ENCODE data around the gene ISG15.
"Not testable (repeated sequence)": the region's sequence is repeated elsewhere in the genome, so short reads cannot be mapped to it uniquely, and the experiment has no call there.

The ISG15 gene

DNA sequence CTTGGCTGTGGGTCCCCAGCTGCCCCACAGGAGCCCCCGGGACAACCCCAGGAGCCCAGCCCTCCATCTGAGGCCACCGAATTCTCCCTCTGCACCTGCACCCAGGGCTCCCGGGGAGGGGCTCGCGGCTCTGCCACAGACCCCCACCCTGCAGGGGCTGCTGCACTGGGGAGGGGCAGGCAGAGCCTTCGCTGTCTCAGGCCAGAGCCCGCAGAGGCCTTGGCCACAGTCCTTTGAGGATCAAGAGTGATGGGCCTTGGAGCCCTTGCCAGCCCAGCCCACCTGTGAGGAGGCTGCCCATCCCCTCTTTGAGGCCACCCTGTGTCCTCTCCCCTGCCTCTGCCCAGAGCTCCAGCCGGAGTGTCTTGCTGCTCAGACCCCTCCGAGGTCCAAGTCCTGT is 37.9 kb upstream of the ISG15 start:
- in situ Hi-C loops (cut with MboI; ENCODE audit: low sequenced_read_pairs), result no loop called here

DNA sequence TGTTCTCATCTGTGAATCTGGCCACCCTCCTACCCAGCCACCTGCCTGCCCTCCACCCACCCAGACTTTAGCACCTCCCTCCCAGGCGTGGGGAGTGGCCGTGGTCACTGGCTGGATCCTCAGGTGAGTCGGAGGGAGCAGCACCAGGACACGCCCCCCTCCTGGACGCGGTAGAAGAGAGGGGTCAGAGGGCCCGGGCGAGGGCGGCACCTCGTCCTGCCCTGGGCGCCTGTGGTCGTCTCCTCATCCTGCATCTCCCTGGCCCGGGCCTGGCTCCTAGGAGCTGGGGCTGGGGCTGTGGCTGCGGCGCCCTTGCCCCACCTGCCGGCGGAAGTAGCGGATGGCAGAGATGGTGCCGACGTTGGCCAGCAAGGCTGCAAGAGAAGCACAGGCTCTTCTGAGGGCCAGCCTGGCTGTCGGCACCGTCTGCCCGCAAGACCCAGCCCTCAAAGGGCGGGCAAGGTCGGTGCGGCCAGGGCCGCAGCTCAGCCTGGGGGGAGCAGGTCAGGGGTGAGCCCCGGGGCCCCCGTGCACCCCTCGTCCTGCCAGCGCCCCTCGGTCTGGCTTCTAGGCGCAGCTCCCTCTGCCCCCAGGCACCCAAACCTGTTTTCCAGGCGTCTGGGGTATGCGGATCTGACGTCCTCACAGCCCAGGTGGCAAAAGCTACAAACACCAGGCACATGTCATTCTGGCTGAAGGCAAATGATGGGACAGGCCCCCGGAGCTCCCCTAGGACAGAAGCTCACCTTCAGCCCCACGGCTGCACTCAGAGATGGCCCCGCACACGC is 37.2 kb upstream of the ISG15 start:
- in situ Hi-C loops (cut with MboI; ENCODE audit: low sequenced_read_pairs), result no loop called here

DNA sequence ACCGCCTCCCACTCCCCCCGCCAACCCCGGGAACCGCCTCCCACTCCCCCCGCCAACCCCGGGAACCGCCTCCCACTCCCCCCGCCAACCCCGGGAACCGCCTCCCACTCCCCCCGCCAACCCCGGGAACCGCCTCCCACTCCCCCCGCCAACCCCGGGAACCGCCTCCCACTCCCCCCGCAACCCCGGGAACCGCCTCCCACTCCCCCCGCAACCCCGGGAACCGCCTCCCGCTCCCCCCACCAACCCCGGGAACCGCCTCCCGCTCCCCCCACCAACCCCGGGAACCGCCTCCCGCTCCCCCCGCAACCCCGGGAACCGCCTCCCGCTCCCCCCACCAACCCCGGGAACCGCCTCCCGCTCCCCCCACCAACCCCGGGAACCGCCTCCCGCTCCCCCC is 36.5 kb upstream of the ISG15 start:
- in situ Hi-C loops (cut with MboI; ENCODE audit: low sequenced_read_pairs), result not testable (repeated sequence)

DNA sequence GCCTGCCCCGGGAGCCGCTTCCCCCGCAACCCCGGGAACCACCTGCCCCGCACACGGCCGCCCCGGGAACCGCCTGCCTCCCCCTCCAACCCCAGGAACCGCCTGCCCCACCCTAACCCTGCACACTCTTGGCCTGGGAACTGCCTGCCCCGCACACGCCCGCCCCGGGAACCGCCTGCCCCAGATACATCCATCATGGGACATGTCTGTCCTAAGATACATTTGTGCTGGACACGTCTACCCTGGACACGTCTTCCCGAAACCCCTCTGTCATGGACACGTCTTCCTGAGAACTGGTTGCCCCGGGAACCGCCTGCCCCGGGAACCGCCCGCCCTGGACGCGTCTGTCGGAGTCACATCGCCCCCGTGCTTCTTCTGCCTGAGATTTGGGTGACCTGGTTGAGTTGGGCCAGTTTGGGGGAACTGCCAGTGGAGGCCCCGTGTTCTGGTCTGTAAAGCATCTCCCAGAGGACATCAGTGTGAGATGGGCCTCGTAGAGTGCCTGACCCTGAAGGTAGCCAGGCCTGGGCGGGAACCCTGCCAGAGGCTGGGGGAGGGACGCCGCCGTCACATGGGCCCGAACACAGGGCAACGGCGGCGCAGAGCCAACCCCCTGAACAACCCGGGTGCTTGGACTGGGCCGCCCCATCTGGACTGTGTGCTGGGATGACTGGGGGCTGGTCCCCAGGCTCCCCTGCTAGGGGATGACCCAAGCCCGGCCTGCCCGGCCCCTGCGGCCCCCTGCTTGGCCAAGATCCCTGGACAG is 35.0 kb upstream of the ISG15 start:
- in situ Hi-C loops (cut with MboI; ENCODE audit: low sequenced_read_pairs), result no loop called here

DNA sequence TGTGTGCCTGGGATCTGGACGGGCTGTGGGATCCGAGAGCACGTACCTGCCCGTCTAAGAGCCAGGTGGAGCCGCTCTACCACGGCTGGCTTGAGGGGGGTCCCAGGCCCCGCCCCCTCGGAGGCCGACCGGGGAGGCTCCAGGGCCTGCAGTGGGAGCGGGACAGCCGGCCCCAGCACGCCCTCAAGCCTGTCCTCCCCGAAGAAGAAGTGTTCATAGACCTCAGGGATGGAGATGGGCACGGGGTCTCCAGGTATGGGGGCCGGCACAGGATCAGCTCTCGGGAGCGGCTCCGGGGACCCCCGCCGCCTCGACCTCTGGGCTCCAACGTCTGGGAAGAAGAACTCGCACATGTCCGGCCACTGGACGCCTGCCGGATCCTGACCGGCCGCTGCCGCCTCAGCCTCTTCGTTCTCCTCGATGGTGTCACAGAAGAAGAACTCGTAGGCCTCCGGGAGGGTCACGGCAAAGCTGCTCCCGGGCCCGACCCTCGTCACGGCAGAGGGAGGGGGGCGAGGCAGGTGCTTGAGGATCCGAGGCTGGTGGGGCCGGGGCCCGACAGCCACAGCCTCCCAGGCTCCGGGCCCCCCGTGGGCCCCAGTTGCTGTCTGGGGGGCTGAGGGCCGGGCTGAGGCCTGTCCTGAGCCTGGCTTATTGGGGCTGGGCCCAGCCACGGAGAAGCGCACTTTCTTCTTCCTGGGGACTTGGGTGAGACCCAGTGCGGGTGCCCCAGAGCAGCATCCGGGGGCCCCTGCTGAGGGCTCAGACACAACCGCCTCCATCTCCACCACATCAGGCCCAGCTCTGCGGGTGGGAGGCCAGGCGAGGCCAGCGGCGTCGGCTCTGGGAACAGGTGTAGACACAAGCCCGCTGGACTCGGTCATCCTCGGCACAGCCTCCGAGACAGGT is 34.2 kb upstream of the ISG15 start:
- in situ Hi-C loops (cut with MboI; ENCODE audit: low sequenced_read_pairs), result no loop called here

DNA sequence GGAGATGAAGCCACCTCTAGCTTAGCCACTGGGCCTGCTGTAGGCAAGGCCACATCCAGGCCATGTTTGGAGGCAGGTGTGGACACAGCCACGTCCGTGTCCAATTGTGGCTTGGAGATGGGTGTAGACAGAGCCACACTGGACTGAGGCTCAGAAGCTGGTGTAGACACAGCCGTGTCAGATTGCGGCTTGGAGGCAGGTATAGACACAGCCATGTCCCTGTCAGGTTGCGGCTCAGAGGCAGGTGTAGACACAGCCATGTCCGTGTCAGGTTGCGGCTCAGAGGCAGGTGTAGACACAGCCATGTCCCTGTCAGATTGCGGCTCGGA is 33.6 kb upstream of the ISG15 start:
- in situ Hi-C loops (cut with MboI; ENCODE audit: low sequenced_read_pairs), result no loop called here

DNA sequence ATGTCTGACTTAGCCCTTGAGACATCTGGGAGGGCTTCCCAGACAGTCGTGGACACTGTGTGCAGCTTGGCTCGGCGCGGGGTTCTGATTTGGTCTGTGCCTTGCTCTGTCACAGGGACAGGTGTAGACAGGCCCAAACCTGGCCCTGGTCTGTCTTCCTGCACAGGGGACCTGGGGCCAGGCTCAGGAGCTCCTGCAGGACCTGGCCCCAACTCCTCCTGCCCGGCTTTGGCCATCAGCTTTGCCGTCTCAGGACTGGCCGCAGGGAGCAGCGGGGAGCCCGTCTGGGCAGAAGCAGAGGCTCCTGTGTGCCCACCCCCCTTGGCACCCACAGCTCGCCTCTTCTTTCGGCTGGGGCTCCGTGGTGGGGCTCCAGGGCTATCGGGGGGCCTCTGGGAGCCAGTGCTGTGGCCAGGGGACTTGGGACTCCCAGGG is 33.1 kb upstream of the ISG15 start:
- in situ Hi-C loops (cut with MboI; ENCODE audit: low sequenced_read_pairs), result no loop called here

DNA sequence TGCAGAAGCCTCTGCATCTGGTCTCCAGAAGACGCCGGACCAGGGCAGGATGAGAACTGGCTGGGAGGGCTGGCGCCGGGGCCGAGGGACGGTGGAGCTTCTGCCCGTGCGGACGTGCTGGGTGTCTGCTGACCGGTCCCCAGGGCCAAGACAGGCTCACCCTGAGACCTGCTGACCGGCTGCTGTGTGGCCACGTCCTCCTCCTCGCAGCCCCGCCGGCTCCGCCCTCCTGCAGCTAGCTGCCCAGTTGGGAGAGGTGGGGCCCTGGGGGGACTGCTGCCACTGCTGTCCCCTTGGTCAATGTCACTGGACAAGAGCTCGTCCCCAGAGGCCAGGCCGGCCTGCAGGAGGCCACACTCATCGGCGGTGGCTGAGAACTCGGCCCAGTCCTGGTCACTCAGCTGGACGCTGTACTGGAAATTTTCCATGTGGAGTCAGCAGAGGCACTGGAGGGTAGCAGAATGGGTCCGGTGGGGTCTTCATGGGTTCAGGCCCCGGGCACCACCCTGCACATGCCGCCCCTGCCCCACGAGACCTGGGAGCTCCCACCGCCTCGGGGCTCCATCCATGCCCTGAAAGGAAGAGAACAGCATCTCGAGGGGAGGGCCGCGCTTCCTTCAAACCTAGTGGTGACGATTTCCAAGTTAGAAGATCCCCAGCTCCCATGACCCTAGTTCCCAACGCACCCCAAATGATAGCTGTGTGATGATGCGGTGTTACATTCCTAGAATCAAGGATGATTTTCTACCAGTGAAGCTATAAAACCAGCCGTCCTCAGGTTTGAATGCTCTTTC is 32.5 kb upstream of the ISG15 start:
- in situ Hi-C loops (cut with MboI; ENCODE audit: low sequenced_read_pairs), result no loop called here

DNA sequence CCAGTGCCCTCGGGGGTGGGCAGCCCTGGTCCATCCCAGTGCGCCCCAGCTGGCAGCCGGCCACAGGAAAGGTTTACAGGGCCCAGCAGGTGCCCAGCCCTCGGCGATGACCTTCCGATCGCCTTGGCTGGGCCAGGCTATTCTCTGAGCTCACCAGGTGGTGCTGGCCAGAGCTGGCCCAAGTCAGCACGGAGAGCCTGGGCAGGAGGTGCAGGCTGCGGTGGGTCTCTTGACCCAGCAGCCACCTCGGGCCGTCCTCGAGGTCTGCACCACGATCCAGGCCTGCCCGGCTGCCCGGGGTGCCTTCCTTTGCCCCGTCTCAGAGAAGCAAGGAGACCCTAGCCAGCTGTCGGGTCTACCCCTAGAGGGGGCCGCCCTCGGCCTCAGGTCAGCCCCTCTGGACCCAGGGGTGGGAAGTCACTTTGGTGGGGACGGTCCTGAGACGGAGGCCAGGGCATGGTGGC is 31.8 kb upstream of the ISG15 start:
- in situ Hi-C loops (cut with MboI; ENCODE audit: low sequenced_read_pairs), result no loop called here

DNA sequence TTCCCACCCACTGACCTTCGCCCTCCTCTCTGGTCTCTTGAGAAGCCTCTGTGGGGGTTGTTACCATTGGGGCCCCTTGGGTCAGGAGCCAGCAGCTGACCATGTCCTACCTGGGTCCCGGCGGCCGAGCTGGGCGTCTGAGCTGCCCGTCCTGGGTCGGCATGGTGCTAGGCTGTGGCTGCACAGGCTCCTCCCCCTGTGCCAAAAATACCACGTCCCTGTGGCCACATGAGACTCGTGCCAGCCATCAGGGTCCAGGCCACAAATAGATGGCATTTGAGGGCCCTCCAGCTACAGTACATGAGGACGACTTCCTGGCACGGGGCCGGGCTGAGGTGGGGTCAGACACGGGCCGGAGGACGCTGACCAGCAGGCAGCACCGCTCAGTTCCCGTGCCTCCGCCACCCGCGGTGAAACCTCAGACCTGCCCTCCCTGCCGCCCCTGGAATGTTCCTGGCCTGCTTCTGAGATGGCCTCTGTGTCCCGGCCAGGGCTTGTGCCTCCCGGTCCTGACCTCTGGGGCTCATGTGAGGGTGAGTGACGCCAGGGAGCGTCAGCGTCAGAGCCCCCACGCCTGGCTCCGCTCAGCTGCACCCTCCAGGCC is 31.2 kb upstream of the ISG15 start, which contains the start of gene PERM1:
Gene PERM1, minus strand, starts transcription at position 139 of the 604 bp plus-strand sequence. CDS start 1,064 bp downstream, outside the sequence.
- in situ Hi-C loops (cut with MboI; ENCODE audit: low sequenced_read_pairs), result no loop called here

DNA sequence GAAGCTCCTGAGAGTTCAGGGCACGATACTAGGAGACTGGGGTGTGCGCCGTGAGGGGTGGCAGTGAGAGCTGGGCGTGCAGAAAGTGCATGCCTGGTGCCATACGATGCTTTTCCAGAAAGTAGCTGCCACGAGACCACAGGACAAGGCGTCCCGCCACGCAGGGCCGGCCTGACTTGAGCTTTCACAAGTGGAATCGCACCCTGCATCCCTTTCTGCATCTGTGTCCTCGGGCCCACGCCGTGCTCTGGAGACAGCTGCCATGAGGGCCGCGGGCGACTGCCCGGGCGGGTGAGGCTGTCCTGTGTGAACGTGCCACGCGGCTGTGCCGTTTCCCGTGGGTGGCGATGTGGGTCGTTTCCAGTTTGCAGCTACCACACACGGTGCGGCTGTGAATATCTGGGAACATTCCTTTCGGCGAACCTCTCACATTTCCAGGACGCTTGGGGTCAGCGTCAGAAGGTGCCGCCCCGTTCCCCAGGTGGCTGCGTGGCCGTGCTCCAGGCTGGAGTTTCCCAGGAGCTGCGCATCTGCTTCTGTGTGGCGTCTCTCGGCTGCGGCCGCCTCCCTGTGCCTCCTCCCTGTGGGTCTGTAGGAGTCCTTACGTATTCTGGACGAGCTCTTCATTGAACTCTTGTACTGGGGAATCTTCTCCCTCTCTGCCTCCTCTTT is 30.4 kb upstream of the ISG15 start:
- in situ Hi-C loops (cut with MboI; ENCODE audit: low sequenced_read_pairs), result no loop called here

DNA sequence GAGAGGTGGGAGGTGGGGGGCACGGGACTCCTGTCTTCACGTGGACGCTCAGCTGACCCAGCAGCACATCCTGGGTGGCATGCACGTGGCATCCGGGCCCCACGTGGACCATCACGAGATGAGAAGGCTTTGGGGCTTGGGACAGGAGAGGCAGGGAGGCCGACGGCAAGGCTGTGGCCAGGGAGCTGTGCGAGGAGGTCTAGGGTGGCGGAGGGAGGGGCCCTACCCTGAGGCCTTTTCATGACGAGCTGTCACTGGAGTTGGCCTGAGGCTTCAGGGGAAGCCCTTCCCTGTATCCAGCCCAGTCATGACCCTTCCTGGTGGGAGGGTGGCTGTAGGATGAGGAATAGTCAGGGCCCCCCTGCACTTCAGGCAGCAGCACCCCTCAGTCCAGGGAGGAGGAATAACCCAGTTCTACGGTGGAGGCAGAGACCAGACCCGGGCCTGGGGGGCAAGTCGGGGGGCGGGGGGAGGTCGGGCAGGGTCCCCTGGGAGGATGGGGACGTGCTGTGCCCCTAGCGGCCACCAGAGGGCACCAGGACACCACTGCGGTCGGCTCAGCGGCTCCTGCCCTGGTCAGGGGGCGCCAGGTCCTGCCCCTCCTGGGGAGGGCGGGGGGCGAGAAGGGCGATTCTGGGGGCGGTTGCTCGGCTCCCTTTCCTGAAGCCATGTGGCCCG is 29.4 kb upstream of the ISG15 start:
- in situ Hi-C loops (cut with MboI; ENCODE audit: low sequenced_read_pairs), result no loop called here

DNA sequence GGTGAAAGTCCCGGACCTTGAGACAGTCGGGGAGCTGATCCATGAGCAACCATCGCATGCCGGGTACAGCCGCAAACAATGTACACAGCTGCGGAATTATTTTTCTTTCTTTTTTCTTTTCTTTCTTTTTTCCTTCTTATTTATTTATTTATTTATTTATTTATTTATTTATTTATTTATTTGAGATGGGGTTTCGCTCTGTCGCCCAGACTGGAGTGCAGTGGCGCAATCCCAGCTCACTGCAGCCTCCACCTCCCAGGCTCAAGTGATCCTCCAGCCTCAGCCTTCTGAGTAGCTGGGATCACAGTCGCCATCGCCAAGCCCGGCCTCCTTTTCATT is 28.9 kb upstream of the ISG15 start:
- in situ Hi-C loops (cut with MboI; ENCODE audit: low sequenced_read_pairs), result no loop called here

DNA sequence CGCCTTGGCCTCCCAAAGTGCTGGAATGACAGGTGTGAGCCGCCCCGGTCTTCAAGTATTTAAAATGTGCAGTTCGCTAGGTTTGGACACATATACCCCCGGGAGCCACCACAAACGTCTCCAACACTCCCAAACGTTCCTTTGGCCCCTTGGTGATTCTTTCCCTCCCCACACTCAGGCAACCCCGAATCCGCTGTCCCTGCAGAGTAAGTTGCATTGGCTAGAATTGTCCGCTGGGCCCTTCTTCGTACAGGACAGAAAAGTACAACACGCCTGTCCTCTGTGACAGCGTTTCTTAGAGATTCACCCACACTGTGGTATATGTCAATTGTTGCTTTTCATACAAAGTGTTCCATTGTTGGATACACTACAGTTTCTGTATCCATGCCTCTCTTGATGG is 28.2 kb upstream of the ISG15 start:
- in situ Hi-C loops (cut with MboI; ENCODE audit: low sequenced_read_pairs), result no loop called here

DNA sequence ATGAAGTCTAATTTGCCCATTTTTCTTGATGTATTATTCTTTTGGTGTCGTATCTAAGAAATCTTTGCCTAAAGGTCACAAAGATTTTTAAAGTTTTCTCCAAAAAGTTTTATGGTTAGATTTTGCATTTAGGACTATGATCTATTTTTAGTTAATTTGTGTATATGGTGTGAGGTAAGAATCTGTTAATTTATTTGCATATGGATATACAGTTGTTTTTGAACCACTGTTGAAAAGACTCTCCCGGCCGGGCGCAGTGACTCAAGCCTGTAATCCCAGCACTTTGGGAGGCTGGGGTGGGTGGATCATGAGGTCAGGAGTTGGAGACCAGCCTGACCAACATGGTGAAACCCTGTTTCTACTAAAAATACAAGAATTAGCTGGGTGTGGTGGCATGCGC is 25.2 kb upstream of the ISG15 start:
- in situ Hi-C loops (cut with MboI; ENCODE audit: low sequenced_read_pairs), result not testable (repeated sequence)

DNA sequence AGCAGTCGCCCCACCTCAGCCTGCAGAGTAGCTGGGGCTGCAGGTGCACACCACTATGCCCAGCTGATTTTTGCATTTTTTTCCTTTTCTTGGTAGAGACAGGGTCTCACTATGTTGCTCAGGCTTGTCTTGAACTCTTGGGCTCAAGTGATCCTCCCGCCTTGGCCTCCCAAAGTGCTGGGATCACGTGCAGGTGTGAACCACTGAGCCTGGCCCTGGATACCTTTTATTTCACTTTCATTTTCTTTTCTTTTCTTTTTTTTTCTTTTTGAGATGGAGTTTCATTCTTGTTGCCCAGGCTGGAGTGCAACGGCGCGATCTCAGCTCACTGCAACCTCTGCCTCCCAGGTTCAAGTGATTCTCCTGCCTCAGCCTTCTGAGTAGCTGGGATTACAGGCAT is 22.0 kb upstream of the ISG15 start:
- in situ Hi-C loops (cut with MboI; ENCODE audit: low sequenced_read_pairs), result not testable (repeated sequence)

DNA sequence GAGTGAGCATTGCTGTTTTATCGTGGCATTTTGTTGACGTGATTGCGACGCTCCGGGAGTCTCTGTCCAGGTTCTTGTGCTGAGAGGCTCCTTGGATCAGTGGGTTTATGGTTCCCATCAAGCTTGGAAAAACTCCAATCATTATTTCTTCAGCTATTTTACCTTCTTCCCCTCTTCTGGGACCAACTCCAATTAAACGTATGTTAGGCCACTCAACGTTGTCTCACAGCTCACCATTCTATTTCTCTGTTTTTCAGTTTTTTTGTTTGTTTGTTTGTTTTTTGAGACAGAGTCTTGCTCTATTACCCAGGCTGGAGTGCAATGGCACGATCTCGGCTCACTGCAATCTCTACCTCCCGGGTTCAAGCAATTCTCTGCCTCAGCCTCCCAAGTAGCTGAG is 21.4 kb upstream of the ISG15 start:
- in situ Hi-C loops (cut with MboI; ENCODE audit: low sequenced_read_pairs), result no loop called here

DNA sequence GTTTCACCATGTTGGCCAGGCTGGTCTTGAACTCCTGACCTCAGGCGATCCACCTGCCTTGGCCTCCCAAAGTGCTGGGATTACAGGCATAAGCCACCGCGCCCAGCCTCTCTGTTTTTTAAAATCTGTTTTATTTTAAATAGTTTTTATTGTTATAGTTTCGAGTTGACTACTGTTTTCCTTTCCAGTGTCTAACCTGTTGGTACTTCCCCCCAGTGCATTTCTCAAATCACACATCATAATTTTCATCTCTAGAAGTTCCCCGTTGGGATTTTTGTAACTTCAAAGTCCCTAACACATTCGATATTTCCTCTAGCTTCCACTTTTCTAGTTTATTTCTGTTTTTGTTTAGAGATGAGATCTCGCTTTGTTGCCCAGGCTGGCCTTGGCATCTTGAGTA is 20.9 kb upstream of the ISG15 start:
- in situ Hi-C loops (cut with MboI; ENCODE audit: low sequenced_read_pairs), result no loop called here

DNA sequence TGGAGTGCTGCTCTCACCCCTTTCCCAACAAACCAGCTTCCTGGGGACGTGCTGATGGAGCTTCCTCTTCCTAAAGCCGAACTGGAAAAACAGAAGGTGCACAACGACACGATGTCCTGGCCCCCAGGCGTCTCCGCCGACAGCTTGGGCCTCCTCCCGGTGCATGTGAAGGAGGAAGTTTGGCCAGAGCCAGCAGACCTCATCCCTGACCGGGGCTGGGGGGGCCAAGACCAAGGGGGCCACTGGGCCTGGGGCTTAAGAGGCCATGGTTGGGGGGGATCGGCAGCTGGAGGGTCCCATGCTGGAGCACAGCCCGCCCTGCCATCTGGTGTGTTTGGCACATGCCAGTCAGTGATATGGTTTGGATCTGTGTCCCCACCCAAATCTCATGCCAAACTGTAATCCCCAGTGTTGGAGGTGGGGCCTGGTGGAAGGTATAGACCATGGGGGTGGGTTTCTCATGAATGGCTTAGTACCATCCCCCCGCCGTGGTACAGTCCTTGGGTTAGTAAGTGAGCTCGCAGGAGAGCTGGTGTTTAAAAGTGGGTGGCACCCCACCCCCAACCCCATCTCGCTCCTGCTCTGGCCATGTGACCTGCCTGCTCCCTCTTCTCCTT is 19.8 kb upstream of the ISG15 start:
- in situ Hi-C loops (cut with MboI; ENCODE audit: low sequenced_read_pairs), result no loop called here
